Stimulated activated CD8-positive, alpha-beta memory T cell treated with anti-CD3 and anti-CD28 coated beads, Interleukin-4, amount 100 ng/mL, for 4 hours (primary cell): ENCODE measurements around the gene EBF4.

Source experiments
- DNase-seq, 2 donors: peaks; one replicate each; pipeline ENCODE4 v3.0.0-alpha.2; 2020; ENCODE audit warnings: low read depth in 2 of 2, low spot score in 1 of 2

Gene EBF4

DNA sequence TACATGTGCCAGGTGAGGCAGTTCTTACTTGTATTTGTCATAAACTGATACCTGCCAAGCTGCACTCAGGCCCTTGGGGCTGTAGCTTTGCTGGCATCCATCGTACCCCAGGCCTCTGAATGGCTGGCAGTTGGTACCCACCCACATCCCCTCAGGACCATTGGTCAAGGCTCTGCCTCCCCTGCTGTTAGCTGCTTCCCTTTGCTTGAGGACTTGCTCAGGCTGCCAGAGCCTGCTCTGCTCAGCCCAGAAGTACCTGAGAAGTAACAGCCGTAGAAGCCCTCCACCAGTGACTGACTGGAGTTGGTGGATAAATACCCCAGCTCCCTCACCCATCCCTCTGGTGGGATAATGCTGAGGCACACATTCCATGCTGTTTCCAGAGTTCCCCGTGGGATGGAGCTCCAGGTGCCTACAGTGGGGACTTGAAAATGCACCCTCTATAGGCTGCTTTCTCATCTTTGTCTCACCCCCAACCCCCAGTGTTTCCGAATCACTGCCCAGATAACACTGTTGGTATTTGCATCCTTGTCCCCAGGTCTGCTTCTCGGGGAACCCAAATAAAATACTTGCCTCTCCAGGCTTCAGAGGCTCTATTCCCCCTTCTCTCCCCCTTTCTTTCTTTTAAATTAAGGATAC lies 7.3 kb downstream of the EBF4 start:
- no peak for DNase-seq

DNA sequence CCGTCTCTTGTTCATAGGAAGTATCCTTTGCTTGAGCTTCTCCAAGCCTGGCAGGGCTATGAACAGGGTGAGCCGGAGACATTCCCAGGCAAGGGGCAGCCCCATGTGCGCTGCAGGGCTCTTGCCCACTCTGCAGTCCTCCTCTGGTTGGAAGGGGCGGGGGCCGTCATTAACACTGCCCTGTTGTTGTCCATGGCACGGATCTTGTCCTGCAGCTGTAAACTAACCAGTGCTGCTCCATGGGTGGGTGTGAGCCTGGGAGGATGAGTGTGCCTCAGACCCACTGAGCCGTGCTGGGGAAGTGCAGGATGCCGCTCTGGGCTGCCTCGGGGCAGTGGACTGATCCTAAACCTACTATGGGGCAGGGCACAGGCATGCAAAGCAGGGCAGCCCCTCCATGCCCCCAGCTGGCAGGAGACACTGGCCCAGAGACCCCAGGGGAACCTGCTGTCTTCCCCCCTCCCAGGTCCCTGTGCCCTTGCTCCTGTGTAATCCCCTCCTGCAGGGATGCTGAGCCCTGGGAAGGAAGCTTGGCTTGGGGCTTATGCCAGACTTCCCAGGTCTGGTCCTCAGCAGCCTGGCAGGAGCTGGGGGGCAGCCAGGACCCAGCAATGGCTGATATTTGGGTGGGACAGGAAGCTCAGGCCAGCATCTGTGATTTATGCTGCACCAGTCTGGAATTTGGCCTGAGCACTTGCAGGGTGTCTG lies 8.5 kb downstream of the EBF4 start:
- no peak for DNase-seq

DNA sequence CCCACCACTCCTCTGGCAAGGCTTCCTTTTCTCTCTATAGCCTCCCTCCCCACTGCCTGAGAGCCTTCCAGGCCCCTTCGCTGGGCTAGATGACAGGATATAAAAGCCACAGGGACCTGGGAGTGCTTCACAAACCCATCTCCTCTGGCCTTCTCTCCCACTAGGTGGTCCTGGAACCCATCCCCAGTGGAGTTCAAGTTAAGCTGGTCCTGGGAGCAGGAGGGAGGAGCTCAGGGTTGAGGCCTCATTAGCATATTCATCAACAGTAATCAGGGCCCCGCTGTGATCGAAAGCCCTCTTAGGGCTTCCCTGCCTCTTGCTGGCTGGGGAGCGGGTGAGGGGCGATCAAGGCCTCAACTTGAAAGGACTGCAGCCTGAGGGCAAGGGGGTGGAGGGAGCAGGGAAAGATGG lies 9.1 kb downstream of the EBF4 start:
- no peak for DNase-seq

DNA sequence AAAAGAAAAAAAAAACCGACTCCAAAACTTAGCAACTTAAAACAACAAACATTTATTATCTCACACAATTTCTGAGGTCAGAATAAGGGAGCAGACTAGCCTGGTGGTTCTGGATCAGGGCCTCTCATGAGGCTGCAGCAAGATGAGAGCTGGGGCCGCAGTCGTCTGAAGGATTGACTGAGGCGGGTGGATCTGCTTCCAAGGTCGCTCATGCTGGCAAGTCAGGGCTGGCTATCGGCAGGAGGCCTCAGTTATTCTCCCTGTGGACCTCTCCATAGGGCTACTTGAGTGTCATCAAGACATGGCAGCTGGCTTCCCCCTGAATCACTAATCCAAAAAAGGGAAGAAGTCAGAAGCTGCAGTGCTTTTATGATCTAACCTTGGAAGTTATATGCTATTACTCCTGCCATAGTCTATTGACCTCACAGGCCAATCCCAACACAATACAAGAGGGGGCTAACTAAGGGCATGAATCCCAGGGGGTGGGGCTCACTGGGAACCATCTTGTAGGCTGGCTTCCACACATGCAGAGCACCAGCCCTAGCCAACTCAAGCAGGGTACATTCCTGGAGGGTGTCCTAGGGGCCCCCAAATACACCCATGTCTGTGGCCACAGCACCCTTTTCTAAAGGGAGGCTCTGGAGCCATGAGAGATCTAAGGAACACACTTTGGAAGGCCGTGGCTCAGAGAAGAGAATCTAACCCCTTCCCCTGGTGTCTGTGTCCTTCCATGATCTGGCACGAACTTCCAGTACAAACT lies 11.3 kb downstream of the EBF4 start:
- DNase-seq: no peak

GRCh38 chr20:2705931-2706645 lies 13.5 kb downstream of the EBF4 start:
- DNase-seq: no peak

GRCh38 chr20:2706688-2707352 lies 14.2 kb downstream of the EBF4 start:
- no peak for DNase-seq

DNA sequence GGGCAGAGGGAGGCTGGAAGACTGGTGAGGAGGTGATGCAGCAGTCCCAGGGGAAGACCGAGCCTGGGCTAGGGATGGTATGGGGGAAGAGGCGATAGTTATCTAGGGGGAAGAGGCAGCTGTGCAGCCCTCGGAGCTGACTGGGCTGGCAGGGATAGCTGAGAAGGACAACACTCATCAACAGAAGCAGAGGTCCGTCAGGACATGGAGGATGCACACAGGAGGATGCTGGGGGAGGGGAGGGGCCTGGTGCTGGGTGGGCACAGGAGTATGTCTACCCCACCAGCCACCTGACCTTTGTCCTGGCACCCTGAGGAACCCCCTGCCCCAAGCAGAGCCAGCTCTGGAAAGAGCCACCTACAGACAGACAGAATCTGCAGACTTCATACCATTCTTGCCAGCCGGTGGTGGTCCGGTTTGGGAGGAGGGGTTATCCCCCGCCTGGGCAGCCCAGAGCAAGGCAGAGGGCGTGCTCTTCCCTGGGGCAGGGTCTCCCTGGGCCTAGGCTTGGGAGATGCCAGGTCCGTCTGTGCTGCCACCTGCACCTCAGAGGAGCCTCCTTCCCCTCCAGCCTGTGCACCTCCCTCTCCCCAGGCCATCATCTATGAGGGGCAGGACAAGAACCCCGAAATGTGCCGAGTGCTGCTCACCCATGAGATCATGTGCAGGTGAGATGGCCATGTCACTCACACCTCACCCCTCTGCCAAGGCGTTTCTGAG lies 14.9 kb downstream of the EBF4 start:
- no peak for DNase-seq

GRCh38 chr20:2708073-2708415 lies 15.5 kb downstream of the EBF4 start:
- no peak for DNase-seq

- DNase-seq: no peak
Observed at GRCh38 chr20:2708665-2709064, 16.1 kb downstream of the EBF4 start.

DNA sequence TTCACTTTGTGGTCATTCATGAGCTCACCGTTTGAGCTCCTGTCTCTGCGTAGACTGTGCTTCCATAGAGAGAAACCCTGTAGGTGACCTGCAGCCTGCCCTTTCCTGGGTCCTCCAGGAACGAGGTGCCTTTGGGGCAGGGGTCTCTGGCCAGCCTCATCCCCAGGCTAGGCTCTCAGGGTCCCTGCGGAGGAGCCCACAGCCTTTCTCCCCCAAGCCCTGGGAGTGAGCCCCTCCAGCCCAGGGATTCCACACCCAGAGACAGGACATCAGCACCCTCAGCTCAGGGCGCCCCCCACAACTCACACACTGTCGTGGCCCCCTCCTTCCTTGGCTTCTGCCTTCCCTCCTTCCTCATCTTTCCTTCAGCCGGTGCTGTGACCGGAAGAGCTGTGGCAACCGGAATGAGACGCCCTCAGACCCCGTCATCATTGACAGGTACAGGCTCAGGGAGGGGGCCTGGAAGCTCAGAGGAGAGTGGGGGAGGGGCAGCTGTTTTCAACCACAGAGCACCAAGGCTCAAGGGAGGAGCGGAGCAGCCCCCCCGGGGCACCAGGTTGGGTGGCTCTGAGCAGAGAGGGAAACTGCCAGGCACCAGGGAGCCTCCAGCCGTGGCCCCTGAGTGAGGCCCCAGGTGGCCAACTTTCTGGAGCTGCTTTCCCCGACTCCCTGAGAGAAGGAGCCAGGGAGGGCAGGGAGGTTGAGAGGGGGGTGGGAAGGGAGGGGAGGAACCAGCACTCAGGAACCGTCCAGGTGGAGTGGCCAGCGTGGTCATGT lies 16.8 kb downstream of the EBF4 start:
- no peak for DNase-seq

DNA sequence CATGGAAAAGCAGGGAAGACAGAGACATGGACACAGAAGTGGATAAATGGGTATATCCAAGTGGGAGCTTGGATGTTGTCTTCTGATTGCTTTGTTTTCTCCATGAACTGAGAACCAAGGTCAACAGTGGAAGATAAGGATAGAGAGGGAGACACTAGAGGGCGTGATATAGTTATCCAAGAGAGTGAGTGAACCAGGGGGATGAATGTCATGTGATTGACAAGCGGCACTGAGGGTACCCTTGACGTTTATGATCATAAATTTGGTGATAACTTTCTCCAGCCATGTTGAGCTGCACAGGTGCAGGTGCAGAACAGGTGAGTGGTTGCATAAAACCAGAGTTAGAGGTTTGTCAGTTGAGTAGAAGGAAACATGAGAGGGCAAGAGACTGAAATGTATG lies 20.7 kb downstream of the EBF4 start:
- no peak for DNase-seq

DNA sequence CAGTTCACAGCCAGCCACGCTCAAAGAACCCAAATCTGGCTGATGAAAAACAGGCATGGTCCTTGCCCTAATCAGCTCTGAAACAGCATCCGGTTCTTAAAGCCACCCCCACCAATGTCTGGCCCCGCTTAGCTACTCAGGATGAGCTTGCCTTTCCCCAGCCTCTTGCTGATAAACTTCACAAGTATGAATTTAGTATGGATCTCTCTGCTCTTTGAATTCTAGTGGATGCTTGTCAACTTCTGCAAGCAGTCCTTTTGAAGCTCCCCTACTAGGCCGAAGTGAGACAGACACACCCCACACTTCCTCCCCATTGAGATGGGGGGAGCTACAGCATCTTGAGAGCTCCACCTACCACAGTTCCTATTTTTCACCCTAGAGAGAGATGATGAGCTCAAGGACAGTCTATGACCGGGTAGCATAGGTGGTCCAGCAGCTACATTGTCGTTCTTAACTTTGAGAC lies 36.7 kb downstream of the EBF4 start:
- no peak for DNase-seq

DNA sequence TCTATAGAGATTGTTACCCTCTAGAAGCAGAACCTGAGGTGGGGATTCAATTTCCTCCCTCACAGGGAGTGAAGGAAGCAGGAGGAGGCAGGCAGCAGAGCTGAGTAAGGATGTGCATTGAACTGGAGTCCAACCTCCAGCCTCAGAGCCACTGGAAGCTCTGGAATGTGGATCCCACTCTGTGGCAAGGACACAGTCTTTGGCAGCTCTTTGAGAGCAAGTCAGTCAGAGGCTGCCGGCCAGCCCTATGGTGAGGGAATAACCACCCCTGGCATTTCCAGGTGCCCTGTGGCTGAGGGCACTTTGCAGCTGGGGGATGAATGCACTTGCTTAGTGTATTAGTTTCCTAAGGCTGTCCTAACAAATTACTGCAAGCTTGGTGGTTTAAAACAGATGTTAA lies 37.2 kb downstream of the EBF4 start:
- DNase-seq: no peak

- DNase-seq: no peak
Observed at GRCh38 chr20:2734899-2735298, 42.3 kb downstream of the EBF4 start.

DNA sequence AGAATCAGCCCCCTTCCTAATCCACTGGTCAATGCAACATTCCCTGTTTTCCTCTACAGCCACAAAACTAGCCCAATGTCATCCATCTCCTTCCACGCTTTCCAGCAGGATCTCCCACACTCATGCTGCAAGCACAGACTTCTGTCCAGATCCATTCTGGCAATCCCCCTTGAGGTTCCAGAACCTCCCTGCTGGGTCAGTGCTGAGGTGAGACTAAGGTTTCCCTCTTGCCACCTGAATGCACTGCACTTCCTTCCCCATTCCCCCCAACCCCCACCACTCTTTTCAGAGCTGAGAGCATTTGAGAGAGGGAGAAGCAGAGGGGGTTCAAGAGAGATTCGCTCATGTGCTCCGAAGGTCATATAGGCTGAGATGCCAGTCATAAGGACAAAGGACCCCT lies 43.9 kb downstream of the EBF4 start:
- no peak for DNase-seq

- no peak for DNase-seq
Observed at GRCh38 chr20:2738331-2739041, 45.9 kb downstream of the EBF4 start.

DNA sequence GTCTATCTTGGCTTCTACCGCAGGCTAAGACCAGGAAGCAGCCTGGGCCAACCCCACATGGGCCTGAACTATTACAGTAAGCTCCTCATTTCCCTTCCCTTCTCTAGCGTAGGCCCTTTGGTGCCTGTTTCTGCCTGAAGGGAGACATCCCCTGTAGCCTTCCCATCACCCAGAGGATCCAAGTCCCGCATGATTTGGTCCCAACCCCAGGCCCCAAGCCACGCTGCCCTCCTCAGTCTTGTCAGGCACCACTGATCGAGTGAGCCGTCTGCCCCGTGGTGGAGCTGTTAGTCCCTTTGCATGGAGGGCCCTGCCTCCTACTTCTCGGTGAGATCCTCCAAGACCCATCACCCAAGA lies 46.4 kb downstream of the EBF4 start:
- DNase-seq: no peak

DNA sequence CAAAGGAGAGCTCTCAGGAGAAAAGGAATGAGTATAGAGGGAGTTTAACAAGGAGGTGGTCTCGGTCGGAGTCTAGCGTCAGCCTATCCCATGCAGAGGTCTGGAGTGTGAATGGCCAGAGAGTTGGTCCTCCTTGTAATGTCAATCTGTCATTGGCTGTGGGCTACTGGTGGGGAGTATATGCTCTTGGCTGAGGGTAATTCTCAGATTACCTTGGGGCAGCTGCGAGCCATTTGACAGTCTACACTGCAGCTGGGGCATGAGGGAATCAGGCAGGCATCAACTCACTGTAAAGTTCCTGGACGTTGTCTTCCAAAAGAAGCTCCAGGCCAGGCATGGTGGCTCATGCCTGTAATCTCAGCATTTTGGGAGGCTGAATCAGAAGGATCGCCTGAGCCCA lies 48.1 kb downstream of the EBF4 start:
- no peak for DNase-seq

GRCh38 chr20:2741463-2741862 lies 48.9 kb downstream of the EBF4 start:
- no peak for DNase-seq
